ENCODE results near the gene PACRG. TPM values are rescaled to one million over a fixed set of nuclear protein-coding genes. Genes with fewer than 3 reads are reported as not detected.

Gene PACRG
- total and polyA plus RNA-seq, 10 of the 15 experiments (the other 5 are each of a cell fraction or from before 2014, with no cell fraction given): not detected

DNA sequence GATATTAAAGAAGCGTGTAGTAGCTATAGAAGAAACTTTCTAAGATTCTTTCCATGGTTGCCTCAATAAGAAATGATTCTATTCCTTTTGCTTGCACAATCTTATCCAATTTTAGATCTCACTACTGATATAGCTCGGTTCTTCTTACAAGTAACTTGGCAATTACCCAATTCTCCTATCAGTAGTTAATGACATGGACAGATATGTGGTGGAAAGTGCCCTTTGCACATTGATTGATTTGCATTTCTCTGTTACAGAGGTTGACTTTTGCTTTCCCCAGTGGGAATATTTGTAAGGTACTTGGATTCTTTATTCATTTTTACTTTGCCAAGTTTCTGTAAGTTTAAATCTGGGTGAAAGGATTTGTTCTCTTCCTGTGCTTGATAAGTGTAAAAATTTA lies 593.0 kb downstream of the PACRG start:
- Histone ChIP-seq H3K9me3 (replicated peaks; ENCODE audit: control insufficient read depth, insufficient read depth, low read length) (no peaks in the 10 kb centered on the region), H3K4me2 (ENCODE audit: control insufficient read depth, insufficient read depth) (no peak overlapping the region), H3K4me1 (ENCODE audit: control insufficient read depth, insufficient read depth, low read length) (no peaks in the 10 kb centered on the region), H3K27ac (ENCODE audit: control insufficient read depth, insufficient read depth) (no peak overlapping the region), H3K36me3 (ENCODE audit: control insufficient read depth in 2 of 2, insufficient read depth in 2 of 2, low read length in 1 of 2) (no peaks in the 10 kb centered on the region), H2AFZ (ENCODE audit: control insufficient read depth, low read depth, low read length) (no peak overlapping the region), H4K20me1 (ENCODE audit: control insufficient read depth, insufficient read depth) (no peaks in the 10 kb centered on the region; the same call in 1 of the 2 replicates), H3K27me3 (replicated peaks in 1 of 2; ENCODE audit: control insufficient read depth in 2 of 2, insufficient read depth in 2 of 2, low read length in 1 of 2) (no peaks in the 10 kb centered on the region; a peak in 1 of 4 replicates), H3K9ac (ENCODE audit: control insufficient read depth, insufficient read depth, low read length) (no peak overlapping the region), H3K4me3 (no peak overlapping the region), H3K79me2 (ENCODE audit: control insufficient read depth, insufficient read depth, low read length) (no peaks in the 10 kb centered on the region)
- intact Hi-C loops (cut with micrococcal nuclease; ENCODE audit: unreplicated experiment): no loop called here
- DNase-seq (ENCODE audit: low read depth, low spot score): no peak
- no peak for FAIRE-seq
- in situ Hi-C loops (cut with MboI): no loop called here
- ChIA-PET CTCF (no interaction called here), SMC1A (ENCODE audit: uncharacterized antibody, unreplicated experiment) (no interaction called here), POLR2A (no interaction called here), RAD21 (ENCODE audit: unreplicated experiment) (no interaction called here)
- TF ChIP-seq, protein P1, sequence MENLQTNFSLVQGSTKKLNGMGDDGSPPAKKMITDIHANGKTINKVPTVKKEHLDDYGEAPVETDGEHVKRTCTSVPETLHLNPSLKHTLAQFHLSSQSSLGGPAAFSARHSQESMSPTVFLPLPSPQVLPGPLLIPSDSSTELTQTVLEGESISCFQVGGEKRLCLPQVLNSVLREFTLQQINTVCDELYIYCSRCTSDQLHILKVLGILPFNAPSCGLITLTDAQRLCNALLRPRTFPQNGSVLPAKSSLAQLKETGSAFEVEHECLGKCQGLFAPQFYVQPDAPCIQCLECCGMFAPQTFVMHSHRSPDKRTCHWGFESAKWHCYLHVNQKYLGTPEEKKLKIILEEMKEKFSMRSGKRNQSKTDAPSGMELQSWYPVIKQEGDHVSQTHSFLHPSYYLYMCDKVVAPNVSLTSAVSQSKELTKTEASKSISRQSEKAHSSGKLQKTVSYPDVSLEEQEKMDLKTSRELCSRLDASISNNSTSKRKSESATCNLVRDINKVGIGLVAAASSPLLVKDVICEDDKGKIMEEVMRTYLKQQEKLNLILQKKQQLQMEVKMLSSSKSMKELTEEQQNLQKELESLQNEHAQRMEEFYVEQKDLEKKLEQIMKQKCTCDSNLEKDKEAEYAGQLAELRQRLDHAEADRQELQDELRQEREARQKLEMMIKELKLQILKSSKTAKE (IDR thresholded peaks at IDR 0.05; ENCODE audit: low read depth, poor library complexity, severe bottlenecking): no peak
- TF ChIP-seq GATAD2B (conservative IDR thresholded peaks at IDR 0.05; ENCODE audit: low read depth): no peak
- TF ChIP-seq TBL1XR1 (IDR thresholded peaks at IDR 0.05; ENCODE audit: low read depth, low read length): no peak
- no peak for TF ChIP-seq KLF5 (IDR thresholded peaks at IDR 0.05; ENCODE audit: partially characterized antibody)
- no peak for TF ChIP-seq JUND (IDR thresholded peaks at IDR 0.05; ENCODE audit: low read depth, low read length)
- no peak for TF ChIP-seq RB1 (IDR thresholded peaks at IDR 0.05; ENCODE audit: borderline replicate concordance)
- no peak for TF ChIP-seq MEF2A (IDR thresholded peaks at IDR 0.05; ENCODE audit: insufficient read depth, low read depth, low read length)
- TF ChIP-seq NRF1 (conservative IDR thresholded peaks at IDR 0.05; ENCODE audit: low read depth, low read length): no peak
- no peak for TF ChIP-seq POLR2A (IDR thresholded peaks at IDR 0.05; ENCODE audit: low read depth, low read length)
- TF ChIP-seq CHD4 (IDR thresholded peaks at IDR 0.05): no peak
- TF ChIP-seq, protein P2, sequence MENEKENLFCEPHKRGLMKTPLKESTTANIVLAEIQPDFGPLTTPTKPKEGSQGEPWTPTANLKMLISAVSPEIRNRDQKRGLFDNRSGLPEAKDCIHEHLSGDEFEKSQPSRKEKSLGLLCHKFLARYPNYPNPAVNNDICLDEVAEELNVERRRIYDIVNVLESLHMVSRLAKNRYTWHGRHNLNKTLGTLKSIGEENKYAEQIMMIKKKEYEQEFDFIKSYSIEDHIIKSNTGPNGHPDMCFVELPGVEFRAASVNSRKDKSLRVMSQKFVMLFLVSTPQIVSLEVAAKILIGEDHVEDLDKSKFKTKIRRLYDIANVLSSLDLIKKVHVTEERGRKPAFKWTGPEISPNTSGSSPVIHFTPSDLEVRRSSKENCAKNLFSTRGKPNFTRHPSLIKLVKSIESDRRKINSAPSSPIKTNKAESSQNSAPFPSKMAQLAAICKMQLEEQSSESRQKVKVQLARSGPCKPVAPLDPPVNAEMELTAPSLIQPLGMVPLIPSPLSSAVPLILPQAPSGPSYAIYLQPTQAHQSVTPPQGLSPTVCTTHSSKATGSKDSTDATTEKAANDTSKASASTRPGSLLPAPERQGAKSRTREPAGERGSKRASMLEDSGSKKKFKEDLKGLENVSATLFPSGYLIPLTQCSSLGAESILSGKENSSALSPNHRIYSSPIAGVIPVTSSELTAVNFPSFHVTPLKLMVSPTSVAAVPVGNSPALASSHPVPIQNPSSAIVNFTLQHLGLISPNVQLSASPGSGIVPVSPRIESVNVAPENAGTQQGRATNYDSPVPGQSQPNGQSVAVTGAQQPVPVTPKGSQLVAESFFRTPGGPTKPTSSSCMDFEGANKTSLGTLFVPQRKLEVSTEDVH (IDR thresholded peaks at IDR 0.05; ENCODE audit: low read depth, partially characterized antibody): no peak
- no peak for TF ChIP-seq POLR2AphosphoS2 (IDR thresholded peaks at IDR 0.05; ENCODE audit: low read depth, low read length)
- no peak for TF ChIP-seq ZNF384 (IDR thresholded peaks at IDR 0.05; ENCODE audit: borderline replicate concordance, low read depth, low read length)
- TF ChIP-seq RCOR1 (conservative IDR thresholded peaks at IDR 0.05; ENCODE audit: low read depth, low read length): no peak
- TF ChIP-seq NFYA (IDR thresholded peaks at IDR 0.05; ENCODE audit: borderline replicate concordance, low read depth, low read length): no peak
- TF ChIP-seq NR2C2 (IDR thresholded peaks at IDR 0.05; ENCODE audit: borderline replicate concordance, control insufficient read depth, insufficient read length, low read depth): no peak
- TF ChIP-seq FOXK2 (IDR thresholded peaks at IDR 0.05): no peak
- TF ChIP-seq SIX5 (IDR thresholded peaks at IDR 0.05; ENCODE audit: low read depth, low read length, severe bottlenecking): no peak
- ATAC-seq: no peak
- BruUV-seq (replicated peaks): no TSS peak
- 15% methylated on average over 2 of the region's 2 CpGs for WGBS (ENCODE audit: insufficient coverage, insufficient replicate concordance, low lambda C conversion rate, missing lambda C conversion rate)
